OCI-M2 (cell line): Measurements from ENCODE around the gene PM20D2.

ENCODE experiments used
- DNase-seq: peaks from one replicate; lab custom pipeline; 2025; ENCODE audit not compliant: unreplicated experiment; lab: John Stamatoyannopoulos, UW

PM20D2 gene

GRCh38 chr6:89145091-89145955 is 532 bp upstream of the PM20D2 start:
- DNase-seq, result no peak

- DNase-seq, result no peak
Measured at GRCh38 chr6:89146718-89147700, 1.2 kb downstream of the PM20D2 start.

- DNase-seq, result no peak
Measured at GRCh38 chr6:89148016-89148750, 2.3 kb downstream of the PM20D2 start.

GRCh38 chr6:89154131-89154530 is 8.3 kb downstream of the PM20D2 start:
- no peak for DNase-seq

GRCh38 chr6:89160331-89161092 is 14.7 kb downstream of the PM20D2 start:
- DNase-seq, result no peak

GRCh38 chr6:89161326-89162046 is 15.6 kb downstream of the PM20D2 start:
- DNase-seq, result no peak

GRCh38 chr6:89162047-89162371 is 16.2 kb downstream of the PM20D2 start:
- no peak for DNase-seq

- no peak for DNase-seq
Measured at GRCh38 chr6:89172131-89172530, 26.3 kb downstream of the PM20D2 start.

- DNase-seq, result no peak
Measured at GRCh38 chr6:89173634-89174033, 27.8 kb downstream of the PM20D2 start.

GRCh38 chr6:89180112-89180511 is 34.3 kb downstream of the PM20D2 start:
- DNase-seq, result no peak

- DNase-seq, result no peak
Measured at GRCh38 chr6:89180971-89181370, 35.1 kb downstream of the PM20D2 start.

GRCh38 chr6:89183294-89183693 is 37.4 kb downstream of the PM20D2 start:
- no peak for DNase-seq

GRCh38 chr6:89184344-89184743 is 38.5 kb downstream of the PM20D2 start:
- DNase-seq, result no peak

- no peak for DNase-seq
Measured at GRCh38 chr6:89186762-89187161, 40.9 kb downstream of the PM20D2 start.

- DNase-seq, result no peak
Measured at GRCh38 chr6:89187504-89187903, 41.6 kb downstream of the PM20D2 start.

GRCh38 chr6:89190741-89191140 is 44.9 kb downstream of the PM20D2 start:
- DNase-seq, result no peak

GRCh38 chr6:89194559-89194958 is 48.7 kb downstream of the PM20D2 start:
- DNase-seq, result no peak

GRCh38 chr6:89197141-89197540 is 51.3 kb downstream of the PM20D2 start:
- no peak for DNase-seq

- DNase-seq, result no peak
Measured at GRCh38 chr6:89198235-89198634, 52.4 kb downstream of the PM20D2 start.

GRCh38 chr6:89199579-89199978 is 53.7 kb downstream of the PM20D2 start:
- no peak for DNase-seq
